ENCODE measurements around the gene MACROD2.

DNA sequence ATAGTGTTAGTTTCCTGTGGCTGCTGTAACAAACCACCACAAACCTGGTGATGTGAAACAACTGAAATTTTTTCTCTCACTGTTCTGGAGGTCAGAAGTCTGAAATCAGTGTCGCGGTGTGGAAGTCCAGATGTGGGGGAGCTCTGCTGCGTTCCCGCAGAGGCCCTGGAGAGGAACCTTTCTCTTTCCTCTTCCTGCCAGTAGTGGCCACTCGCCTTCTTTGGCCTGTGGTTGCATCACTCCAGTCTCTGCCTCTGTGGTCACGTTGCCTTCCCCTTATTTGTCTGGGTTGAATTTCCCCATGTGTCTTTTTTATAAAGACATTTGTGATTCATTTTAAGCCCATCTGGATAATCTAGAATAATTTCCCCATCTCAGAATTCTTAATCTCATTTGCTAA lies 637.6 kb downstream of the MACROD2 start:
- TF ChIP-seq POLR2A (IDR thresholded peaks at IDR 0.05), result no peak
- TF ChIP-seq, protein P1, sequence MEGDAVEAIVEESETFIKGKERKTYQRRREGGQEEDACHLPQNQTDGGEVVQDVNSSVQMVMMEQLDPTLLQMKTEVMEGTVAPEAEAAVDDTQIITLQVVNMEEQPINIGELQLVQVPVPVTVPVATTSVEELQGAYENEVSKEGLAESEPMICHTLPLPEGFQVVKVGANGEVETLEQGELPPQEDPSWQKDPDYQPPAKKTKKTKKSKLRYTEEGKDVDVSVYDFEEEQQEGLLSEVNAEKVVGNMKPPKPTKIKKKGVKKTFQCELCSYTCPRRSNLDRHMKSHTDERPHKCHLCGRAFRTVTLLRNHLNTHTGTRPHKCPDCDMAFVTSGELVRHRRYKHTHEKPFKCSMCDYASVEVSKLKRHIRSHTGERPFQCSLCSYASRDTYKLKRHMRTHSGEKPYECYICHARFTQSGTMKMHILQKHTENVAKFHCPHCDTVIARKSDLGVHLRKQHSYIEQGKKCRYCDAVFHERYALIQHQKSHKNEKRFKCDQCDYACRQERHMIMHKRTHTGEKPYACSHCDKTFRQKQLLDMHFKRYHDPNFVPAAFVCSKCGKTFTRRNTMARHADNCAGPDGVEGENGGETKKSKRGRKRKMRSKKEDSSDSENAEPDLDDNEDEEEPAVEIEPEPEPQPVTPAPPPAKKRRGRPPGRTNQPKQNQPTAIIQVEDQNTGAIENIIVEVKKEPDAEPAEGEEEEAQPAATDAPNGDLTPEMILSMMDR (IDR thresholded peaks at IDR 0.05), result no peak
